ENCODE measurements around the gene USF2.
A peak's percentile ranks its signal among the peaks of the same experiment; 100 is the strongest.
"Not testable (repeated sequence)": the region's sequence is repeated elsewhere in the genome, so short reads cannot be mapped to it uniquely, and the experiment has no call there.

Gene USF2

GRCh38 chr19:35268536-35269437 lies at the start of gene USF2:
Gene USF2 (plus strand): TSS chr19:35268962. CDS start chr19:35269102, 140 bp downstream.
- peak; percentile 41 for DNase-seq

- no peak for DNase-seq
These were observed 49.8 kb upstream of the USF2 start for GRCh38 chr19:35219008-35219407.

- no peak for DNase-seq
These were observed 48.3 kb upstream of the USF2 start for GRCh38 chr19:35220315-35220921.

- DNase-seq, result not testable (repeated sequence)
These were observed 47.7 kb upstream of the USF2 start for GRCh38 chr19:35220973-35221590.

GRCh38 chr19:35222373-35223015 lies 46.3 kb upstream of the USF2 start:
- DNase-seq, result no peak

- no peak for DNase-seq
These were observed 45.5 kb upstream of the USF2 start for GRCh38 chr19:35223084-35223790.

- no peak for DNase-seq
These were observed 44.8 kb upstream of the USF2 start for GRCh38 chr19:35223862-35224505.

GRCh38 chr19:35224681-35225571 lies 43.8 kb upstream of the USF2 start:
- DNase-seq, result no peak

GRCh38 chr19:35225951-35226350 lies 42.8 kb upstream of the USF2 start:
- no peak for DNase-seq

GRCh38 chr19:35226748-35227147 lies 42.0 kb upstream of the USF2 start:
- no peak for DNase-seq

GRCh38 chr19:35228177-35228930 lies 40.4 kb upstream of the USF2 start, which contains the start of gene FAM187B:
Gene FAM187B (minus strand): TSS chr19:35228739. CDS start chr19:35228680, 59 bp downstream.
- no peak for DNase-seq

GRCh38 chr19:35229601-35230000 lies 39.2 kb upstream of the USF2 start:
- no peak for DNase-seq

- no peak for DNase-seq
These were observed 36.7 kb upstream of the USF2 start for GRCh38 chr19:35231956-35232645.

- DNase-seq, result no peak
These were observed 35.9 kb upstream of the USF2 start for GRCh38 chr19:35232912-35233311.

GRCh38 chr19:35236638-35237400 lies 31.9 kb upstream of the USF2 start:
- DNase-seq, result no peak

- not testable (repeated sequence) for DNase-seq
These were observed 29.2 kb upstream of the USF2 start for GRCh38 chr19:35239597-35239996.

- no peak for DNase-seq
These were observed 28.4 kb upstream of the USF2 start for GRCh38 chr19:35240327-35240726.

GRCh38 chr19:35241417-35241816 lies 27.3 kb upstream of the USF2 start:
- no peak for DNase-seq

All from activated CD4-positive, alpha-beta T cell treated with anti-CD3 and anti-CD28 coated beads for 1 hour (primary cell).